Neural crest cell (in vitro differentiated cells): ENCODE results near the gene ZNF227. TPM values are rescaled to one million over a fixed set of nuclear protein-coding genes. Genes with fewer than 3 reads are reported as not detected.
"Not testable (repeated sequence)": the region's sequence is repeated elsewhere in the genome, so short reads cannot be mapped to it uniquely, and the experiment has no call there.

ENCODE experiments used
- DNase-seq: peaks from one replicate; pipeline ENCODE4 v3.0.0; 2021; ENCODE audit warnings: low read depth, mixed read lengths, low spot score
- H3K27ac Mint-ChIP-seq: one replicate; pipeline ENCODE4 v1.8.0; 2021; ENCODE audit warnings: mild to moderate bottlenecking, mixed read lengths; ENCODE audit not compliant: unreplicated experiment
- H3K27me3 Mint-ChIP-seq: 2 replicates; pipeline ENCODE4 v1.8.0; 2021; ENCODE audit warnings: low read depth, mild to moderate bottlenecking, mixed read lengths
- H3K36me3 Mint-ChIP-seq: 2 replicates; pipeline ENCODE4 v1.8.0; 2021; ENCODE audit warnings: low read depth, mild to moderate bottlenecking, mixed read lengths
- H3K4me1 Mint-ChIP-seq: 2 replicates; pipeline ENCODE4 v1.8.0; 2021; ENCODE audit warnings: mixed read lengths
- H3K4me3 Mint-ChIP-seq: one replicate; pipeline ENCODE4 v1.8.0; 2021; ENCODE audit warnings: mild to moderate bottlenecking, mixed read lengths
- H3K9me3 Mint-ChIP-seq: 2 replicates; pipeline ENCODE4 v1.8.0; 2021; ENCODE audit warnings: mixed read lengths
- CTCF ChIP-seq: fragments of 200-600 bp; sonication (generic); conservative IDR thresholded peaks from 2 replicates; pipeline ENCODE4 v1.5.0; 2021; ENCODE audit warnings: antibody characterized with exemption, mild to moderate bottlenecking
- total RNA-seq: library from RNA; stranded (reverse); gene quantifications from 2 replicates; pipeline ENCODE4 v1.2.1, GENCODE V29; 2021

ZNF227 gene
- total RNA-seq, 1 donor from 2014 or later: 35.8 TPM

- Mint-ChIP-seq H3K36me3 (peaks cover 5% of the 10 kb centered on the region), H3K9me3 (peaks cover 10% of the 10 kb centered on the region), H3K4me3 (no peak overlapping the region), H3K4me1 (peaks cover 6% of the 10 kb centered on the region), H3K27ac (no peak overlapping the region), H3K27me3 (peaks cover 14% of the 10 kb centered on the region)
- no peak for TF ChIP-seq CTCF
- no peak for DNase-seq
These were observed 9.9 kb upstream of the ZNF227 start for GRCh38 chr19:44202470-44202869.

GRCh38 chr19:44202974-44203373 lies 9.4 kb upstream of the ZNF227 start:
- Mint-ChIP-seq H3K4me3 (no peak overlapping the region), H3K9me3 (peaks cover 10% of the 10 kb centered on the region), H3K36me3 (peaks cover 5% of the 10 kb centered on the region), H3K4me1 (peaks cover 11% of the 10 kb centered on the region), H3K27ac (no peak overlapping the region), H3K27me3 (peaks cover 14% of the 10 kb centered on the region)
- no peak for DNase-seq
- no peak for TF ChIP-seq CTCF

GRCh38 chr19:44203877-44204276 lies 8.5 kb upstream of the ZNF227 start:
- not testable (repeated sequence) for H3K27ac Mint-ChIP-seq, H3K36me3 Mint-ChIP-seq, DNase-seq, H3K4me3 Mint-ChIP-seq, H3K9me3 Mint-ChIP-seq
- peaks cover 19% of the 10 kb centered on the region for H3K4me1 Mint-ChIP-seq
- H3K27me3 Mint-ChIP-seq: peaks cover 14% of the 10 kb centered on the region

GRCh38 chr19:44204772-44205171 lies 7.6 kb upstream of the ZNF227 start:
- peaks cover 14% of the 10 kb centered on the region for H3K27me3 Mint-ChIP-seq
- no peak for TF ChIP-seq CTCF
- no peak for DNase-seq
- H3K4me1 Mint-ChIP-seq: peaks cover 19% of the 10 kb centered on the region
- peaks cover 10% of the 10 kb centered on the region for H3K9me3 Mint-ChIP-seq
- no peak overlapping the region for H3K27ac Mint-ChIP-seq
- H3K36me3 Mint-ChIP-seq: peaks cover 5% of the 10 kb centered on the region
- H3K4me3 Mint-ChIP-seq: no peak overlapping the region

GRCh38 chr19:44207126-44207803 lies 5.1 kb upstream of the ZNF227 start:
- Mint-ChIP-seq H3K4me3 (peak overlapping the region; percentile 93), H3K27ac (peak overlapping the region; percentile 96), H3K36me3 (peaks cover 5% of the 10 kb centered on the region), H3K4me1 (peaks cover 19% of the 10 kb centered on the region), H3K27me3 (peaks cover 12% of the 10 kb centered on the region), H3K9me3 (peaks cover 10% of the 10 kb centered on the region)
- no peak for TF ChIP-seq CTCF
- DNase-seq: peak; percentile 90

GRCh38 chr19:44212866-44213346 lies 574 bp downstream of the ZNF227 start:
- H3K27me3 Mint-ChIP-seq: no peaks in the 10 kb centered on the region
- no peaks in the 10 kb centered on the region for H3K9me3 Mint-ChIP-seq
- H3K27ac Mint-ChIP-seq: peak overlapping the region; percentile 97
- H3K4me1 Mint-ChIP-seq: peaks cover 19% of the 10 kb centered on the region
- peak overlapping the region; percentile 95 for H3K4me3 Mint-ChIP-seq
- H3K36me3 Mint-ChIP-seq: peaks cover 18% of the 10 kb centered on the region
- TF ChIP-seq CTCF: no peak
- no peak for DNase-seq

GRCh38 chr19:44219926-44220325 lies 7.6 kb downstream of the ZNF227 start:
- H3K4me1 Mint-ChIP-seq, H3K27ac Mint-ChIP-seq, H3K9me3 Mint-ChIP-seq, DNase-seq, H3K4me3 Mint-ChIP-seq, H3K27me3 Mint-ChIP-seq: not testable (repeated sequence)
- H3K36me3 Mint-ChIP-seq: peaks cover 55% of the 10 kb centered on the region

- peaks cover 56% of the 10 kb centered on the region for H3K36me3 Mint-ChIP-seq
- not testable (repeated sequence) for H3K4me3 Mint-ChIP-seq, H3K27me3 Mint-ChIP-seq, H3K9me3 Mint-ChIP-seq, H3K4me1 Mint-ChIP-seq, DNase-seq, H3K27ac Mint-ChIP-seq
These were observed 8.4 kb downstream of the ZNF227 start for GRCh38 chr19:44220761-44221160.

GRCh38 chr19:44221291-44221690 lies 9.0 kb downstream of the ZNF227 start:
- not testable (repeated sequence) for H3K4me1 Mint-ChIP-seq, H3K27me3 Mint-ChIP-seq, H3K9me3 Mint-ChIP-seq, DNase-seq, H3K27ac Mint-ChIP-seq, H3K4me3 Mint-ChIP-seq
- peaks cover 57% of the 10 kb centered on the region for H3K36me3 Mint-ChIP-seq
